OCI-LY7 (cell line): ENCODE measurements around the gene EEIG1.

Experiments used
- EZH2phosphoT487 ChIP-seq: fragments of 200-600 bp; sonication (generic); IDR thresholded peaks from 2 replicates; pipeline ENCODE4 v1.6.1; 2018; ENCODE audit warnings: low read depth, borderline replicate concordance, mild to moderate bottlenecking, mixed run types, antibody characterized with exemption, low read length, moderate library complexity, mixed read lengths
- TF ChIP-seq, protein P1 (sequence below): fragments of 200-600 bp; sonication (generic); conservative IDR thresholded peaks from 2 replicates; pipeline ENCODE4 v1.5.1; 2014; ENCODE audit warnings: mild to moderate bottlenecking, antibody characterized with exemption, low read length, moderate library complexity, mixed read lengths

DNA sequence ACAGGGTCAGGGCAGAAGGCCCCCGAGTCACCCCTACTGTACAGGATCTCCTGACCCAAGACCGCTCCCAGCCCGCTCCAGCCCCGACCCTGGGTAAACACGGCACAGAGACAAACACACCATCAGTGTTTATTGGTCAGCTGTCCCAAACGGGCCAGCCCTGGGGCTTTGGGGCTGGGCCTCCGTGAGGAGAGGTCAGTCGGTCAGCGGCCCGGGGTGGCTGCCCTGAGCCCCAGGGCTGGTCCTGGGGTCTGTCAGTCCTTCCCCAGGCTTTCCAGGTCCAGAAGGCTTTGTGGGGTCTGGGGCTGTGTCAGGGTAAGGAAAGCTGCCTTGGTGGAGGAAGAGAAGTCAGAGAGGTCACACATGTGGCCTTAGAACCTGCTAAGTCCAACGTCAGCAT, 45.8 kb downstream of the EEIG1 start:
- TF ChIP-seq, protein P1, sequence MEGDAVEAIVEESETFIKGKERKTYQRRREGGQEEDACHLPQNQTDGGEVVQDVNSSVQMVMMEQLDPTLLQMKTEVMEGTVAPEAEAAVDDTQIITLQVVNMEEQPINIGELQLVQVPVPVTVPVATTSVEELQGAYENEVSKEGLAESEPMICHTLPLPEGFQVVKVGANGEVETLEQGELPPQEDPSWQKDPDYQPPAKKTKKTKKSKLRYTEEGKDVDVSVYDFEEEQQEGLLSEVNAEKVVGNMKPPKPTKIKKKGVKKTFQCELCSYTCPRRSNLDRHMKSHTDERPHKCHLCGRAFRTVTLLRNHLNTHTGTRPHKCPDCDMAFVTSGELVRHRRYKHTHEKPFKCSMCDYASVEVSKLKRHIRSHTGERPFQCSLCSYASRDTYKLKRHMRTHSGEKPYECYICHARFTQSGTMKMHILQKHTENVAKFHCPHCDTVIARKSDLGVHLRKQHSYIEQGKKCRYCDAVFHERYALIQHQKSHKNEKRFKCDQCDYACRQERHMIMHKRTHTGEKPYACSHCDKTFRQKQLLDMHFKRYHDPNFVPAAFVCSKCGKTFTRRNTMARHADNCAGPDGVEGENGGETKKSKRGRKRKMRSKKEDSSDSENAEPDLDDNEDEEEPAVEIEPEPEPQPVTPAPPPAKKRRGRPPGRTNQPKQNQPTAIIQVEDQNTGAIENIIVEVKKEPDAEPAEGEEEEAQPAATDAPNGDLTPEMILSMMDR, result no peak
- no peak for TF ChIP-seq EZH2phosphoT487
